GM18499 (cell line): ENCODE measurements around the gene HOXA3.

Experiments used
- ATAC-seq: cut with Tn5 transposase; IDR thresholded peaks from one replicate; pipeline ENCODE4 v1.9.1; 2021; ENCODE audit warnings: moderate number of reproducible peaks; ENCODE audit not compliant: insufficient read depth, unreplicated experiment

Gene HOXA3

GRCh38 chr7:27169658-27170425 lies 17.5 kb upstream of the HOXA3 start:
- ATAC-seq: no peak

- no peak for ATAC-seq
These were observed 16.0 kb upstream of the HOXA3 start for GRCh38 chr7:27168265-27168947.

- no peak for ATAC-seq
These were observed 15.5 kb upstream of the HOXA3 start for GRCh38 chr7:27167916-27168264.

- ATAC-seq: no peak
These were observed 14.4 kb upstream of the HOXA3 start for GRCh38 chr7:27166531-27167505.

- ATAC-seq: no peak
These were observed 13.7 kb upstream of the HOXA3 start for GRCh38 chr7:27165996-27166530.

GRCh38 chr7:27165089-27165995 lies 13.0 kb upstream of the HOXA3 start, which contains the start of gene HOXA9:
TSS of gene HOXA9 (minus strand) at chr7:27165537. CDS start at chr7:27165457, 80 bp downstream.
- ATAC-seq: no peak

GRCh38 chr7:27164367-27165088 lies 12.1 kb upstream of the HOXA3 start:
- no peak for ATAC-seq

- ATAC-seq: no peak
These were observed 11.6 kb upstream of the HOXA3 start for GRCh38 chr7:27164045-27164366.

- no peak for ATAC-seq
These were observed 11.1 kb upstream of the HOXA3 start for GRCh38 chr7:27163288-27164044.

GRCh38 chr7:27162561-27163287 lies 10.3 kb upstream of the HOXA3 start:
- no peak for ATAC-seq

- ATAC-seq: no peak
These were observed 9.6 kb upstream of the HOXA3 start for GRCh38 chr7:27161721-27162560.

- ATAC-seq: no peak
These were observed 8.9 kb upstream of the HOXA3 start for GRCh38 chr7:27161214-27161720.

GRCh38 chr7:27160546-27161213 lies 8.3 kb upstream of the HOXA3 start:
- ATAC-seq: no peak

- no peak for ATAC-seq
These were observed 7.8 kb upstream of the HOXA3 start for GRCh38 chr7:27160145-27160545.

GRCh38 chr7:27159266-27160144 lies 7.1 kb upstream of the HOXA3 start:
- ATAC-seq: no peak
